GM23338 (cell line): ENCODE measurements around the gene RHNO1. TPM values are rescaled to one million over a fixed set of nuclear protein-coding genes. Genes with fewer than 3 reads are reported as not detected.

Experiments used
- ATAC-seq: fragments of 200-7000 bp; cut with Tn5 transposase; 3 replicates; pipeline ENCODE4 v1.9.1; 2020
- DNase-seq: peaks from one replicate; pipeline ENCODE4 v3.0.0-alpha.2; 2015; ENCODE audit warnings: low spot score
- H2AFZ ChIP-seq: fragments of 200-600 bp; sonication (generic); 2 replicates; pipeline ENCODE4 v1.8.0; 2016; ENCODE audit warnings: antibody characterized with exemption, mild to moderate bottlenecking, moderate library complexity
- H3F3A ChIP-seq: fragments of 200-600 bp; sonication (generic); replicated peaks from 2 replicates; pipeline ENCODE4 v1.8.0; 2017; ENCODE audit warnings: antibody characterized with exemption, mixed run types, low read depth
- H3K27ac ChIP-seq: fragments of 200-600 bp; sonication (generic); 2 replicates; pipeline ENCODE4 v1.6.1; 2016; ENCODE audit warnings: low read depth
- H3K27me3 ChIP-seq: fragments of 200-600 bp; sonication (generic); 2 replicates; pipeline ENCODE4 v1.8.0; 2016; ENCODE audit warnings: mild to moderate bottlenecking, mixed run types, moderate library complexity; ENCODE audit not compliant: insufficient read depth
- H3K36me3 ChIP-seq: fragments of 200-600 bp; sonication (generic); 2 replicates; pipeline ENCODE4 v1.8.0; 2016; ENCODE audit warnings: mild to moderate bottlenecking; ENCODE audit not compliant: insufficient read depth
- H3K4me1 ChIP-seq: fragments of 200-600 bp; sonication (generic); 2 replicates; pipeline ENCODE4 v1.8.0; 2016; ENCODE audit warnings: mild to moderate bottlenecking, moderate library complexity; ENCODE audit not compliant: insufficient read depth
- H3K4me2 ChIP-seq: fragments of 200-600 bp; sonication (generic); 2 replicates; pipeline ENCODE4 v1.7.1; 2017; ENCODE audit warnings: mixed run types
- H3K4me3 ChIP-seq: fragments of 200-600 bp; sonication (generic); 2 replicates; pipeline ENCODE4 v1.6.1; 2016; ENCODE audit warnings: mixed run types
- H3K79me2 ChIP-seq: fragments of 200-600 bp; sonication (generic); replicated peaks from 2 replicates; pipeline ENCODE4 v1.8.0; 2017; ENCODE audit warnings: mild to moderate bottlenecking; ENCODE audit not compliant: insufficient read depth
- H3K9me2 ChIP-seq: fragments of 200-600 bp; sonication (generic); 2 replicates; pipeline ENCODE4 v1.8.0; 2017; ENCODE audit not compliant: insufficient read depth
- H4K20me1 ChIP-seq: fragments of 200-600 bp; sonication (generic); replicated peaks from 2 replicates; pipeline ENCODE4 v1.8.0; 2017; ENCODE audit warnings: mild to moderate bottlenecking; ENCODE audit not compliant: insufficient read depth
- H3K27ac Mint-ChIP-seq: 2 replicates; pipeline ENCODE4 v1.8.0; 2020; ENCODE audit warnings: inconsistent platforms, mild to moderate bottlenecking, moderate library complexity, mixed read lengths
- H3K27me3 Mint-ChIP-seq: 3 replicates; pipeline ENCODE4 v1.8.0; 2022; ENCODE audit warnings: low read depth, mild to moderate bottlenecking, moderate library complexity, mixed read lengths, inconsistent platforms; ENCODE audit not compliant: insufficient read depth, poor library complexity
- H3K36me3 Mint-ChIP-seq: 3 replicates; pipeline ENCODE4 v1.8.0; 2021; ENCODE audit warnings: low read depth, mild to moderate bottlenecking, inconsistent platforms, moderate library complexity, mixed read lengths
- H3K4me1 Mint-ChIP-seq: 3 replicates; pipeline ENCODE4 v1.8.0; 2020; ENCODE audit warnings: mild to moderate bottlenecking, inconsistent platforms, mixed read lengths
- H3K4me3 Mint-ChIP-seq: 3 replicates; pipeline ENCODE4 v1.8.0; 2021; ENCODE audit warnings: moderate library complexity, mild to moderate bottlenecking, inconsistent platforms, mixed read lengths
- H3K9me3 Mint-ChIP-seq: 3 replicates; pipeline ENCODE4 v1.8.0; 2020; ENCODE audit warnings: moderate library complexity, mild to moderate bottlenecking, inconsistent platforms, mixed read lengths
- CREB1 ChIP-seq: fragments of 250-450 bp; sonication (Bioruptor Pico); IDR thresholded peaks from 2 replicates; pipeline ENCODE4 v1.5.0; 2020; ENCODE audit warnings: low read depth, mild to moderate bottlenecking, moderate library complexity
- EZH2phosphoT487 ChIP-seq: fragments of 200-600 bp; sonication (generic); IDR thresholded peaks from one replicate; pipeline ENCODE4 v1.8.1; 2018; ENCODE audit warnings: antibody characterized with exemption; ENCODE audit not compliant: unreplicated experiment
- JUNB ChIP-seq: IDR thresholded peaks from one replicate; pipeline ENCODE4 v1.6.1; 2016; ENCODE audit warnings: antibody characterized with exemption; ENCODE audit not compliant: unreplicated experiment
- NANOG ChIP-seq: IDR thresholded peaks from 2 replicates; pipeline ENCODE4 v1.6.1; 2016; ENCODE audit warnings: antibody characterized with exemption, borderline replicate concordance
- POLR2AphosphoS5 ChIP-seq: IDR thresholded peaks from 2 replicates; pipeline ENCODE4 v1.6.1; 2016; ENCODE audit warnings: antibody characterized with exemption, low read depth
- STAT1 ChIP-seq: IDR thresholded peaks from one replicate; pipeline ENCODE4 v1.6.1; 2016; ENCODE audit warnings: antibody characterized with exemption; ENCODE audit not compliant: unreplicated experiment
- ZNF114 ChIP-seq: fragments of 250-450 bp; sonication (Bioruptor Pico); IDR thresholded peaks from 2 replicates; pipeline ENCODE4 v1.5.0; 2020; ENCODE audit warnings: mild to moderate bottlenecking, moderate library complexity
- ZNF331 ChIP-seq: fragments of 250-450 bp; sonication (Bioruptor Pico); IDR thresholded peaks from 2 replicates; pipeline ENCODE4 v1.5.0; 2020; ENCODE audit warnings: low read depth, mild to moderate bottlenecking, moderate library complexity
- polyA plus RNA-seq: library from polyadenylated mRNA; unstranded; fragments of >200 nt; fragmentation: Nextera tagmentation; extraction: Ambion mirVana; gene quantifications from 2 replicates; pipeline ENCODE4 v1.2.1, GENCODE V29; 2016
- total RNA-seq: library from RNA; depleted of rRNA; stranded (reverse); fragments of >200 nt; shearing (Covaris generic); gene quantifications from 2 replicates; pipeline ENCODE4 v1.2.3, GENCODE V29; 2014
- TF ChIP-seq, protein P1 (sequence below), 2 experiments: fragments of 200-600 bp in 1 of 2; sonication (generic) in 1 of 2; conservative IDR thresholded peaks; 2 replicates each; pipeline versions ENCODE4 v1.5.1 to v1.6.1; 2016 to 2017; ENCODE audit warnings: antibody characterized with exemption in 2 of 2, low read depth in 2 of 2, mild to moderate bottlenecking in 2 of 2, moderate library complexity in 1 of 2
- TF ChIP-seq, protein P2 (sequence below): IDR thresholded peaks from one replicate; pipeline ENCODE4 v1.6.1; 2018; ENCODE audit warnings: antibody characterized with exemption; ENCODE audit not compliant: unreplicated experiment
- TF ChIP-seq, protein P3 (sequence below): IDR thresholded peaks from 2 replicates; pipeline ENCODE4 v1.6.1; 2016; ENCODE audit warnings: antibody characterized with exemption

The RHNO1 gene
- total and polyA plus RNA-seq, 2 experiments from 2014 or later = 56.4 to 63.8 TPM

DNA sequence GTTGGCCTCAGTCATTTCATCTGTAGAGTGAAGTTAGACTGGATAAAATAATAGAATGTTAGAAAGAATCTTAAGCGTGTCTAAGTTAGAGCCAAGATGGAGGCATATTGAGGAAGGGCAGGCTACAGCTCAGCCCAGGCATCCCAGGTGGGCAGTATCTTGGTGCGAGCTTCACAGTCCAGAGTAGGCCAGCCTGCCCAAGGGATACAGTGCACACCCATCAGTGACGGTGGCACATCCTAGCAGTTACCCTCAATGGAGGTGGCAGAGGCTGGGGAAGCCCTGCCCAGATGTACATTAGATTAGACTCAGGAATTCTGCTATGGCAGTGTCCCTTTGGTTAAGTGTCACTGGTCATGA is 35.2 kb downstream of the RHNO1 start:
- Histone ChIP-seq H3K27ac (peak overlapping the region; percentile 77), H3K4me2 (peak overlapping the region; percentile 30), H3K4me3 (no peak overlapping the region), H3K79me2 (no peaks in the 10 kb centered on the region), H3K36me3 (no peaks in the 10 kb centered on the region), H2AFZ (no peak overlapping the region), H3K4me1 (peaks cover 17% of the 10 kb centered on the region), H3F3A (0 out of 2 replicates have a peak, but pooled peaks cover 3% of the 10 kb centered on the region), H3K9me2 (no peaks in the 10 kb centered on the region), H4K20me1 (no peaks in the 10 kb centered on the region), H3K27me3 (no peaks in the 10 kb centered on the region)
- H3K4me3 Mint-ChIP-seq = no peak overlapping the region
- peak overlapping the region; percentile 88; the same call in 1 of the 2 replicates for H3K27ac Mint-ChIP-seq
- ATAC-seq = peak; percentile 65
- H3K4me1 Mint-ChIP-seq = peaks cover 26% of the 10 kb centered on the region
- peaks cover 9% of the 10 kb centered on the region; the same call in 2 of the 3 replicates for H3K36me3 Mint-ChIP-seq
- no peaks in the 10 kb centered on the region for H3K9me3 Mint-ChIP-seq
- no peak for TF ChIP-seq STAT1
- peaks cover 2% of the 10 kb centered on the region for H3K27me3 Mint-ChIP-seq
- no peak for DNase-seq

DNA sequence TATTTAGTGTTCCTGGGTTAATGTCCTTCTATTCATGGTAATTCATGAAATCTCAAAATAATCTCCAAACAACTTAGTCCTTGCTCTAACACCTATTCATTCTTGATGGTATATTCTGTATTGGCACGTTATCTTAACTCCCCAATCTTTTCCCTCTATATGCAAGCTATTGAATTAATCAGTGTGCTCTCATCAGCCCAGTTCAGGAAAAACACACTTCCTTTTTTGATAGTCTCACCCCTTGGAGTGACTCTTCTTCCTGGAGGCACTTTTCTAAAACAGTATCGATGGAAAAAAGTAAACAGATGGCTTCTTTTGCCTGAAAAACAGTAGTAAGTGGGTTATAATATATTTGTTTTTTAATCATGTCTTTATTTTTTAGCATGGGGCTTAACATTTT is 42.2 kb downstream of the RHNO1 start:
- Mint-ChIP-seq H3K4me1 (peaks cover 15% of the 10 kb centered on the region), H3K4me3 (no peak overlapping the region), H3K27ac (no peak overlapping the region), H3K27me3 (no peaks in the 10 kb centered on the region), H3K36me3 (peaks cover 27% of the 10 kb centered on the region), H3K9me3 (no peaks in the 10 kb centered on the region)
- 0 out of 2 replicates have a peak, but pooled peaks cover 2% of the 10 kb centered on the region for H3F3A ChIP-seq
- 0 out of 2 replicates have a peak, but pooled peaks cover 4% of the 10 kb centered on the region for H3K9me2 ChIP-seq
- H3K4me2 ChIP-seq = no peak overlapping the region
- H3K27ac ChIP-seq = no peak overlapping the region
- peaks cover 17% of the 10 kb centered on the region for H3K4me1 ChIP-seq
- no peaks in the 10 kb centered on the region for H4K20me1 ChIP-seq
- no peak for ATAC-seq
- DNase-seq = no peak
- H3K36me3 ChIP-seq = no peaks in the 10 kb centered on the region
- no peak overlapping the region for H2AFZ ChIP-seq
- no peak overlapping the region for H3K4me3 ChIP-seq
- H3K27me3 ChIP-seq = no peaks in the 10 kb centered on the region
- H3K79me2 ChIP-seq = no peaks in the 10 kb centered on the region
- TF ChIP-seq POLR2AphosphoS5 (no peak), CREB1 (CRISPR knock-in tag) (no peak), ZNF114 (no peak), JUNB (no peak), EZH2phosphoT487 (no peak), ZNF331 (CRISPR knock-in tag) (no peak), NANOG (no peak)
- TF ChIP-seq, protein P1, sequence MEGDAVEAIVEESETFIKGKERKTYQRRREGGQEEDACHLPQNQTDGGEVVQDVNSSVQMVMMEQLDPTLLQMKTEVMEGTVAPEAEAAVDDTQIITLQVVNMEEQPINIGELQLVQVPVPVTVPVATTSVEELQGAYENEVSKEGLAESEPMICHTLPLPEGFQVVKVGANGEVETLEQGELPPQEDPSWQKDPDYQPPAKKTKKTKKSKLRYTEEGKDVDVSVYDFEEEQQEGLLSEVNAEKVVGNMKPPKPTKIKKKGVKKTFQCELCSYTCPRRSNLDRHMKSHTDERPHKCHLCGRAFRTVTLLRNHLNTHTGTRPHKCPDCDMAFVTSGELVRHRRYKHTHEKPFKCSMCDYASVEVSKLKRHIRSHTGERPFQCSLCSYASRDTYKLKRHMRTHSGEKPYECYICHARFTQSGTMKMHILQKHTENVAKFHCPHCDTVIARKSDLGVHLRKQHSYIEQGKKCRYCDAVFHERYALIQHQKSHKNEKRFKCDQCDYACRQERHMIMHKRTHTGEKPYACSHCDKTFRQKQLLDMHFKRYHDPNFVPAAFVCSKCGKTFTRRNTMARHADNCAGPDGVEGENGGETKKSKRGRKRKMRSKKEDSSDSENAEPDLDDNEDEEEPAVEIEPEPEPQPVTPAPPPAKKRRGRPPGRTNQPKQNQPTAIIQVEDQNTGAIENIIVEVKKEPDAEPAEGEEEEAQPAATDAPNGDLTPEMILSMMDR (conservative IDR thresholded peaks at IDR 0.05; ENCODE audit: low read depth in 2 of 2) = no peak
- TF ChIP-seq, protein P2, sequence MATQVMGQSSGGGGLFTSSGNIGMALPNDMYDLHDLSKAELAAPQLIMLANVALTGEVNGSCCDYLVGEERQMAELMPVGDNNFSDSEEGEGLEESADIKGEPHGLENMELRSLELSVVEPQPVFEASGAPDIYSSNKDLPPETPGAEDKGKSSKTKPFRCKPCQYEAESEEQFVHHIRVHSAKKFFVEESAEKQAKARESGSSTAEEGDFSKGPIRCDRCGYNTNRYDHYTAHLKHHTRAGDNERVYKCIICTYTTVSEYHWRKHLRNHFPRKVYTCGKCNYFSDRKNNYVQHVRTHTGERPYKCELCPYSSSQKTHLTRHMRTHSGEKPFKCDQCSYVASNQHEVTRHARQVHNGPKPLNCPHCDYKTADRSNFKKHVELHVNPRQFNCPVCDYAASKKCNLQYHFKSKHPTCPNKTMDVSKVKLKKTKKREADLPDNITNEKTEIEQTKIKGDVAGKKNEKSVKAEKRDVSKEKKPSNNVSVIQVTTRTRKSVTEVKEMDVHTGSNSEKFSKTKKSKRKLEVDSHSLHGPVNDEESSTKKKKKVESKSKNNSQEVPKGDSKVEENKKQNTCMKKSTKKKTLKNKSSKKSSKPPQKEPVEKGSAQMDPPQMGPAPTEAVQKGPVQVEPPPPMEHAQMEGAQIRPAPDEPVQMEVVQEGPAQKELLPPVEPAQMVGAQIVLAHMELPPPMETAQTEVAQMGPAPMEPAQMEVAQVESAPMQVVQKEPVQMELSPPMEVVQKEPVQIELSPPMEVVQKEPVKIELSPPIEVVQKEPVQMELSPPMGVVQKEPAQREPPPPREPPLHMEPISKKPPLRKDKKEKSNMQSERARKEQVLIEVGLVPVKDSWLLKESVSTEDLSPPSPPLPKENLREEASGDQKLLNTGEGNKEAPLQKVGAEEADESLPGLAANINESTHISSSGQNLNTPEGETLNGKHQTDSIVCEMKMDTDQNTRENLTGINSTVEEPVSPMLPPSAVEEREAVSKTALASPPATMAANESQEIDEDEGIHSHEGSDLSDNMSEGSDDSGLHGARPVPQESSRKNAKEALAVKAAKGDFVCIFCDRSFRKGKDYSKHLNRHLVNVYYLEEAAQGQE = no peak
- TF ChIP-seq, protein P3, sequence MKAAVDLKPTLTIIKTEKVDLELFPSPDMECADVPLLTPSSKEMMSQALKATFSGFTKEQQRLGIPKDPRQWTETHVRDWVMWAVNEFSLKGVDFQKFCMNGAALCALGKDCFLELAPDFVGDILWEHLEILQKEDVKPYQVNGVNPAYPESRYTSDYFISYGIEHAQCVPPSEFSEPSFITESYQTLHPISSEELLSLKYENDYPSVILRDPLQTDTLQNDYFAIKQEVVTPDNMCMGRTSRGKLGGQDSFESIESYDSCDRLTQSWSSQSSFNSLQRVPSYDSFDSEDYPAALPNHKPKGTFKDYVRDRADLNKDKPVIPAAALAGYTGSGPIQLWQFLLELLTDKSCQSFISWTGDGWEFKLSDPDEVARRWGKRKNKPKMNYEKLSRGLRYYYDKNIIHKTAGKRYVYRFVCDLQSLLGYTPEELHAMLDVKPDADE = no peak
